Omental fat pad (tissue), 4 donors: ENCODE data around the gene GTF3C2. TPM values are rescaled to one million over a fixed set of nuclear protein-coding genes. Genes with fewer than 3 reads are reported as not detected.

ENCODE experiments used
- ATAC-seq: fragments of 150-250 bp; one replicate; pipeline ENCODE4 v1.9.1; 2016; ENCODE audit warnings: mild to moderate bottlenecking, moderate library complexity; ENCODE audit not compliant: low FRiP score
- DNase-seq: peaks from one replicate; pipeline ENCODE4 v3.0.0-alpha.2; 2019; ENCODE audit warnings: low spot score
- total RNA-seq, 4 donors: library from RNA; depleted of rRNA; stranded (reverse); fragments of >200 nt; gene quantifications; one replicate each; pipeline ENCODE4 v1.1.0, GENCODE V29; 2016
- TF ChIP-seq, protein P1 (sequence below), 3 donors: fragments of 450-650 bp; IDR thresholded peaks; one replicate each; pipeline ENCODE4 v1.5.1; 2016 to 2017; ENCODE audit warnings: antibody characterized with exemption in 3 of 3, mild to moderate bottlenecking in 3 of 3, moderate library complexity in 2 of 3

GTF3C2 gene
- total RNA-seq, 4 donors from 2014 or later = 24.8 to 76.1 (median 34.8) TPM

DNA sequence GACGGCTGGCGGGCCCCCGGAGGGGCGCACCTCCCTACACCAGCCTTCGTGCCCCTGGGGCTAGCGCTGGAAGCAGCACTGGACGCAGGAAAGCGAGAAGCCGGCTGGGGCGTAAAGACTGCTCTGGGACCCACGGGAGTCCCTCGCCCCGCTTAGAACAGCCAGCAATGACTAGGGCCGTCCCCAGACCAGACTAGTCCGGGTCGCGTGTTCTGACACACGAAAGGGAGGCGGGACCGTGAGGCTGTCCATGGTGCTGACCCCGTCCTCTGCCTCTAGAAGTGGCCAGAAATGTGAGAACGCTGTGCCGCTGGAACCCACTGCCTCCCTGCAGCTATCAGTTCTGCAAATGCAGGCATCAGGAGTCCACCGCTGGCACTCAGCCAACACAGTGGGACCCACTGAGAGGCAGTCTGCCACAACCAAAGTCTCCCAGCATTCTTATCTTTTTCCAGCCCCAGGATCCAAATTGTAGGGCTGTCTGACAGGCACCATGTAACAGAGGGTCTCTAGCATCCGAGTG lies 48.1 kb downstream of the GTF3C2 start, which contains the start of gene UCN:
Gene UCN (minus strand): TSS at position 87 of the 523 bp plus-strand sequence. CDS start 550 bp downstream, outside the sequence.
- DNase-seq (no peak), ATAC-seq (no peak)
- TF ChIP-seq, protein P1, sequence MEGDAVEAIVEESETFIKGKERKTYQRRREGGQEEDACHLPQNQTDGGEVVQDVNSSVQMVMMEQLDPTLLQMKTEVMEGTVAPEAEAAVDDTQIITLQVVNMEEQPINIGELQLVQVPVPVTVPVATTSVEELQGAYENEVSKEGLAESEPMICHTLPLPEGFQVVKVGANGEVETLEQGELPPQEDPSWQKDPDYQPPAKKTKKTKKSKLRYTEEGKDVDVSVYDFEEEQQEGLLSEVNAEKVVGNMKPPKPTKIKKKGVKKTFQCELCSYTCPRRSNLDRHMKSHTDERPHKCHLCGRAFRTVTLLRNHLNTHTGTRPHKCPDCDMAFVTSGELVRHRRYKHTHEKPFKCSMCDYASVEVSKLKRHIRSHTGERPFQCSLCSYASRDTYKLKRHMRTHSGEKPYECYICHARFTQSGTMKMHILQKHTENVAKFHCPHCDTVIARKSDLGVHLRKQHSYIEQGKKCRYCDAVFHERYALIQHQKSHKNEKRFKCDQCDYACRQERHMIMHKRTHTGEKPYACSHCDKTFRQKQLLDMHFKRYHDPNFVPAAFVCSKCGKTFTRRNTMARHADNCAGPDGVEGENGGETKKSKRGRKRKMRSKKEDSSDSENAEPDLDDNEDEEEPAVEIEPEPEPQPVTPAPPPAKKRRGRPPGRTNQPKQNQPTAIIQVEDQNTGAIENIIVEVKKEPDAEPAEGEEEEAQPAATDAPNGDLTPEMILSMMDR (IDR thresholded peaks at IDR 0.05) = no peak

DNA sequence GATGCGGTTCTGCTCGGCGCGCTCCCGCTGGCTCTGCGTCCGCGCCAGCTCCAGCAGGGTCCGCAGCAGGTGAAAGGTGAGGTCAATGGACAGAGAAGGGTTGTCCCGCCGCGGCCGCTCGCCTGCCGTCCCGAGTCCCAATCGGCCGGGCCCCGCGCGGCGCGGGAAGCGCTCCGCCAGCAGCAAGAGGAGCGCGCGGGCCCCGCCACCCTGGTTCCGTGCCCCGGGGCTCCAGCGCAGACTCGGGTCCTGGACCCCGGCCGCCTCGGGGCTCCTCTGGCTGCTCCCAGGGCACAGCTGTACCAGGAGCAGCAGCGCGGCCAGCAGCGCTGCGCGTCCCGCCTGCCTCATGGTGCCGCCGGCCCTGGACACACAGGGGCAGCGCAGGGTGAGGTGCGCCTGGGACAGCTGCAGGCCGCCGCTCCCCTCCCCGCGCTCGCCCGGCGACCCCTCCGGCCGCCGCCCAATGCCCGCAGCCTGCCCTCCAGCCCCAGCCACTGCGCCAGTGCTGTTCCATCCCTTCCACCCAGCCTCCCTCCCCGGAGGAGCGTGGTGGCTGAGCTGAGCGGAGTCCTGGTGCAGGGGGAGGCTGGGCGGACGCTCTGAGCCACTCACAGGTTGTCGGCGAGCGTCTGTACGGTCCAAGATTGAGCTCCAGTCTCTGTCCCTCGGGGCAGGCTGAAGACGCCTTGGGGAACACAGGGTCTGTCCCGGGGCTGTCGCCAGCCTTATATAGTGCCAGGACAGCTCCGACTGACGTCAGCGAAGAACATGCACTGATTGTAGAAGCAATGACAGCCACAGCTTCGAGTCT lies 48.8 kb downstream of the GTF3C2 start:
- peak; percentile 8 for ATAC-seq
- TF ChIP-seq, protein P1 (IDR thresholded peaks at IDR 0.05) = no peak

DNA sequence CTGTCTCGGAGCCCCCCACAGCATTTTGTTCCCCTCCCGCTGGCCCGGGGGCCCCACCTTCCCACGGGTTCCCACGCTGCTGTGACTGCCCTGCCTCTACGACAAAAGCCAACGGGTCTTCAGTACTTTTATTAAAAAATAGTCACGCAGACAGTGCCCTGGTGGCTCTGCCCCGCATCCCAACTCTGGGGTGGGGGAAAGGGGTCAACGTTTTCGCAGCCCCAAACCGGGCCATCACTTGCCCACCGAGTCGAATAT lies 49.3 kb downstream of the GTF3C2 start:
- no peak for DNase-seq
- TF ChIP-seq, protein P1 (IDR thresholded peaks at IDR 0.05) = no peak
- ATAC-seq = no peak

More for the DNA sequence above, 48.8 kb downstream of the GTF3C2 start:
- no peak for DNase-seq

DNA sequence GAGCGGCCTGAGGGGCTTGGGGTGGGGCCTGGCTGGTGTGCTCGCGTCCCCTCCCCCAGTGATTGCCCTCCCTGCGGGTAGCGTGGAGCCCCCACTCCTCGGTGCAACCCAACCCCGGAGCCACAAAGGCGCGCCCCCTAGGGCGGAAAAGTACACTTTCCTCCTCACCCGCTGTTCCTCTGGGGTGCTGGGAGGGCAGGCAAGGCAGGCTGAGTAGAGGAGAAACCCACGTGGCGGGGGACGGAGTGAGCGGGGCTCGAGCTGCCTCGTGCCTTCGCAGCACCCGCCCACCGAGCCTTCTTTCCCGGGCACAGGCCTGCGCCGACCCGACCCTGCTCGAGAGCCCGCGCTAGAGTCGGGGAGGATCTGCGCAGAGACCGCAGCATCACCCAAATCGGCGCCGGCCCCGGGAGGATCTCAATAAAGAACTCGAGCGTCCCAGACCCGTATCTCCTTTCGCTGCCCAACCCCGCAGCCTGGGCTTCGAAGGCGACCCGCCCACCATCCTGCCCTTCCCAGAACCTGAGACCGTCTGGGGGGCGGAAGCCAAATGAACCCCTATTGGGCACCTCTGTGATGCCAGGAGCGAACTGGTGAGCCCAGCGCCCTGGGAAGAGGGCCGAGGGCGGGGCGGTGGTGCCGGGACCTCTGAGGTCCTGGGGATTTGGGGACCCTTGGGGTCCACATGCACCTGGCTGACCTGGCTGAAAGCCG lies 49.8 kb downstream of the GTF3C2 start:
- TF ChIP-seq, protein P1 (IDR thresholded peaks at IDR 0.05) = no peak
- ATAC-seq (no peak), DNase-seq (no peak)

DNA sequence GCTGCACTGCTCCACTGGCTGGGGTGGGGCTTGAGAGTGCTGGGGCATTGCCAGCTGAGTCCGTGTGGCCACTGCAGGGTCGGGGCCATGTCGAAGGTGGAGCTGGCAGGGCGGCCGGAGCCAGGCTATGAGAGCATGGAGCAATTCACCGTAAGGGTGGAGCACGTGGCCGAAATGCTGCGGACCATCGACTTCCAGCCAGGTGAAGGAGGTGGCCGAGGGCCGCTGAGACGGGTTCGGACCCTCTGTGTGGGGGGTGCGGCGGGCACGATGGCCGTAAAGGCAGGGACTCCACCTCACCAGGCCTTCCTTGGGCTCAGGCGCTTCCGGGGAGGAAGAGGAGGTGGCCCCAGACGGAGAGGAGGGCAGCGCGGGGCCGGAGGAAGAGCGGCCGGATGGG lies 50.4 kb downstream of the GTF3C2 start:
- ATAC-seq (no peak), DNase-seq (no peak)
- TF ChIP-seq, protein P1 (IDR thresholded peaks at IDR 0.05) = no peak

DNA sequence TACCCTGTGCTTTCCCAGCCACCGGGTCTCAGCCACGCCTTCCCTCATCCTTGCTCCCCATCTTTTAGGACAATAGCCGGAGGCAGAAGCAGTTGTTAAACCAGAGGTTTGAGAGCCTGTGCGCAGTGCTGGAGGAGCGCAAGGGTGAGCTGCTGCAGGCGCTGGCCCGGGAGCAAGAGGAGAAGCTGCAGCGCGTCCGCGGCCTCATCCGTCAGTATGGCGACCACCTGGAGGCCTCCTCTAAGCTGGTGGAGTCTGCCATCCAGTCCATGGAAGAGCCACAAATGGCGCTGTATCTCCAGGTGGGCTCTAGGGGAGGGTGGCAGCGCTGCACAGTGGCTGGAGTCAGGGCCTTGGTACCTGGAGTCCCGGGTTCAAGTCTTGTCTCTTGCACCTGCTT lies 51.0 kb downstream of the GTF3C2 start:
- DNase-seq (no peak), ATAC-seq (no peak)
- TF ChIP-seq, protein P1 (IDR thresholded peaks at IDR 0.05) = no peak
